K562 (cell line): ENCODE results near the gene ZNF74. TPM values are rescaled to one million over a fixed set of nuclear protein-coding genes. Genes with fewer than 3 reads are reported as not detected.

Source experiments
- AFF4 ChIP-seq: sonication (generic); formaldehyde crosslinking; IDR thresholded peaks from 2 replicates; pipeline ENCODE4 v1.8.0; 2023; ENCODE audit warnings: mild to moderate bottlenecking, missing genetic modification reagents
- CC2D1A ChIP-seq: fragments of 450-650 bp; IDR thresholded peaks from 2 replicates; pipeline ENCODE4 v1.6.1; 2017; ENCODE audit warnings: mild to moderate bottlenecking
- CCNT2 ChIP-seq: IDR thresholded peaks from 2 replicates; pipeline ENCODE4 v1.6.1; 2011; ENCODE audit warnings: borderline replicate concordance, low read depth, mild to moderate bottlenecking, moderate library complexity, mixed read lengths, low read length; ENCODE audit not compliant: insufficient read length; ENCODE audit errors: extremely low read depth
- CEBPB ChIP-seq: fragments of 450-650 bp; IDR thresholded peaks from 2 replicates; pipeline ENCODE4 v1.6.1; 2016; ENCODE audit warnings: missing genetic modification characterization, missing compliant biosample characterization
- EHMT2 ChIP-seq: fragments of 450-650 bp; IDR thresholded peaks from 2 replicates; pipeline ENCODE4 v1.6.1; 2018; ENCODE audit warnings: antibody characterized with exemption
- ELF4 ChIP-seq: fragments of 450-650 bp; formaldehyde crosslinking; IDR thresholded peaks from 2 replicates; pipeline ENCODE4 v1.4.0; 2022; ENCODE audit warnings: missing genetic modification characterization
- MCM3 ChIP-seq: fragments of 450-650 bp; IDR thresholded peaks from 2 replicates; pipeline ENCODE4 v1.6.1; 2016
- NFRKB ChIP-seq: fragments of 450-650 bp; IDR thresholded peaks from 2 replicates; pipeline ENCODE4 v1.6.1; 2016; ENCODE audit warnings: low read depth
- NFYB ChIP-seq: IDR thresholded peaks from 2 replicates; pipeline ENCODE4 v1.6.1; 2011; ENCODE audit warnings: mild to moderate bottlenecking, moderate library complexity; ENCODE audit not compliant: insufficient read length; ENCODE audit errors: extremely low read depth
- NUFIP1 ChIP-seq: fragments of 450-650 bp; IDR thresholded peaks from 2 replicates; pipeline ENCODE4 v1.6.1; 2018; ENCODE audit not compliant: partially characterized antibody
- SIRT6 ChIP-seq: IDR thresholded peaks from one replicate; pipeline ENCODE4 v1.6.1; 2012; ENCODE audit warnings: low read depth, mild to moderate bottlenecking, control low read depth, inconsistent platforms, low read length, moderate library complexity
- SMARCE1 ChIP-seq: fragments of 450-650 bp; IDR thresholded peaks from 2 replicates; pipeline ENCODE4 v1.7.1; 2016; ENCODE audit warnings: mild to moderate bottlenecking
- SRSF7 ChIP-seq: fragments of 200-400 bp; formaldehyde crosslinking; optimal IDR thresholded peaks from 2 replicates; pipeline ENCODE3; 2017; ENCODE audit warnings: mild to moderate bottlenecking, low read depth, low read length
- ZMIZ1 ChIP-seq, 2 experiments: fragments of 150-350 bp in 1 of 2; IDR thresholded peaks; 2 replicates each; pipeline ENCODE4 v1.6.1; 2012 to 2016; ENCODE audit warnings: low read depth in 2 of 2, low read length in 2 of 2, mild to moderate bottlenecking in 1 of 2, moderate library complexity in 1 of 2
- ZNF280B ChIP-seq: fragments of 250-450 bp; sonication (Bioruptor Pico); IDR thresholded peaks from 2 replicates; pipeline ENCODE4 v1.5.1; 2021; ENCODE audit warnings: mild to moderate bottlenecking
- ZNF347 ChIP-seq: fragments of 450-650 bp; formaldehyde crosslinking; IDR thresholded peaks from 2 replicates; pipeline ENCODE4 v1.4.0; 2020; ENCODE audit warnings: low read depth, mild to moderate bottlenecking, moderate library complexity
- ZNF354B ChIP-seq: fragments of 250-450 bp; sonication (Bioruptor Pico); IDR thresholded peaks from 2 replicates; pipeline ENCODE4 v1.4.0; 2020
- ZNF764 ChIP-seq: fragments of 250-450 bp; sonication (Bioruptor Pico); IDR thresholded peaks from 2 replicates; pipeline ENCODE4 v1.4.0; 2020; ENCODE audit warnings: low read depth, mild to moderate bottlenecking, moderate library complexity
- polyA plus RNA-seq, 8 experiments: library from polyadenylated mRNA; depleted of rRNA in 4 of 8; stranded (reverse) in 5 of 8; unstranded in 3 of 8; fragments of >200 nt; fragmentation: Nextera tagmentation in 2 of 8; fragmentation: Illumina TruSeq in 1 of 8; extraction: Ambion mirVana in 2 of 8; extraction: Trizol in 1 of 8; gene quantifications; 2 replicates each; pipeline versions ENCODE4 v1.2.1 to v1.2.3, GENCODE V29; 2011 to 2014; ENCODE audit warnings: inconsistent platforms in 1 of 8, missing spikeins in 1 of 8
- total RNA-seq, 7 experiments: library from RNA; depleted of rRNA in 6 of 7; stranded (reverse); fragments of >200 nt in 6 of 7; fragmentation: Illumina TruSeq in 2 of 7; extraction: Trizol in 2 of 7; gene quantifications; 2 replicates each; pipeline versions ENCODE4 v1.2.1 to v1.2.3, GENCODE V29; 2011 to 2021; ENCODE audit warnings: low replicate concordance in 1 of 7
- TF ChIP-seq, protein P1 (sequence below): conservative IDR thresholded peaks from 2 replicates; pipeline ENCODE4 v1.6.1; 2011; ENCODE audit warnings: low read depth, mild to moderate bottlenecking, low read length; ENCODE audit not compliant: control insufficient read depth

Gene ZNF74
- total and polyA plus RNA-seq, 9 of the 15 experiments (the other 6 are each of a cell fraction or from before 2014, with no cell fraction given), result 2.4 to 53.5 (median 31.5) TPM

- TF ChIP-seq AFF4 (CRISPR knock-in tag), result no peak
- TF ChIP-seq, protein P1, sequence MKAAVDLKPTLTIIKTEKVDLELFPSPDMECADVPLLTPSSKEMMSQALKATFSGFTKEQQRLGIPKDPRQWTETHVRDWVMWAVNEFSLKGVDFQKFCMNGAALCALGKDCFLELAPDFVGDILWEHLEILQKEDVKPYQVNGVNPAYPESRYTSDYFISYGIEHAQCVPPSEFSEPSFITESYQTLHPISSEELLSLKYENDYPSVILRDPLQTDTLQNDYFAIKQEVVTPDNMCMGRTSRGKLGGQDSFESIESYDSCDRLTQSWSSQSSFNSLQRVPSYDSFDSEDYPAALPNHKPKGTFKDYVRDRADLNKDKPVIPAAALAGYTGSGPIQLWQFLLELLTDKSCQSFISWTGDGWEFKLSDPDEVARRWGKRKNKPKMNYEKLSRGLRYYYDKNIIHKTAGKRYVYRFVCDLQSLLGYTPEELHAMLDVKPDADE, result peak; percentile 98
- no peak for TF ChIP-seq CEBPB (tag)
- peak; percentile 94 for TF ChIP-seq SRSF7
- TF ChIP-seq ZNF347 (CRISPR knock-in tag), result no peak
- TF ChIP-seq ZNF280B (CRISPR knock-in tag), result no peak
- peak; percentile 71; the same call in 1 of the 2 replicates for TF ChIP-seq ZNF764 (CRISPR knock-in tag)
- TF ChIP-seq NFYB, result no peak
- TF ChIP-seq CC2D1A, result no peak
- no peak for TF ChIP-seq MCM3
- no peak for TF ChIP-seq NFRKB
- no peak; the same call in 1 of the 2 replicates for TF ChIP-seq ZNF354B
- peak in 1 of 2 experiments; percentile 61; a peak in 2 of 4 replicates for TF ChIP-seq ZMIZ1 (IDR thresholded peaks at IDR 0.05; ENCODE audit: low read depth in 2 of 2, low read length in 2 of 2)
- no peak for TF ChIP-seq EHMT2
- TF ChIP-seq SMARCE1, result no peak
- TF ChIP-seq CCNT2, result no peak
- no peak for TF ChIP-seq SIRT6
- TF ChIP-seq ELF4 (CRISPR knock-in tag), result peak; percentile 97
- no peak for TF ChIP-seq NUFIP1
Measured at GRCh38 chr22:20393705-20394476, at the start of gene ZNF74 (continued).
